ENCODE measurements around the gene ORM2.
"Not testable (repeated sequence)": the region's sequence is repeated elsewhere in the genome, so short reads cannot be mapped to it uniquely, and the experiment has no call there.

Gene ORM2

GRCh38 chr9:114314881-114315722 is 14.6 kb upstream of the ORM2 start:
- no peak for DNase-seq (ENCODE audit: low read depth)

- DNase-seq (ENCODE audit: low read depth), result no peak
Observed at GRCh38 chr9:114315723-114316363, 13.8 kb upstream of the ORM2 start.

- DNase-seq (ENCODE audit: low read depth), result no peak
Observed at GRCh38 chr9:114316605-114317230, 13.0 kb upstream of the ORM2 start.

GRCh38 chr9:114317665-114318357 is 11.9 kb upstream of the ORM2 start:
- no peak for DNase-seq (ENCODE audit: low read depth)

- DNase-seq (ENCODE audit: low read depth), result no peak
Observed at GRCh38 chr9:114318416-114318815, 11.3 kb upstream of the ORM2 start.

GRCh38 chr9:114319147-114319546 is 10.5 kb upstream of the ORM2 start:
- DNase-seq (ENCODE audit: low read depth), result no peak

GRCh38 chr9:114320710-114321109 is 9.0 kb upstream of the ORM2 start:
- DNase-seq (ENCODE audit: low read depth), result not testable (repeated sequence)

- DNase-seq (ENCODE audit: low read depth), result no peak
Observed at GRCh38 chr9:114321759-114322158, 7.9 kb upstream of the ORM2 start.

- not testable (repeated sequence) for DNase-seq (ENCODE audit: low read depth)
Observed at GRCh38 chr9:114322160-114322818, 7.4 kb upstream of the ORM2 start.

GRCh38 chr9:114322831-114323531 is 6.7 kb upstream of the ORM2 start, which contains the start of gene ORM1:
TSS of gene ORM1 (plus strand) at chr9:114323098. CDS start at chr9:114323134, 36 bp downstream.
- DNase-seq (ENCODE audit: low read depth), result not testable (repeated sequence)

GRCh38 chr9:114323849-114324248 is 5.8 kb upstream of the ORM2 start:
- not testable (repeated sequence) for DNase-seq (ENCODE audit: low read depth)

GRCh38 chr9:114324492-114324891 is 5.2 kb upstream of the ORM2 start:
- no peak for DNase-seq (ENCODE audit: low read depth)

GRCh38 chr9:114324965-114325364 is 4.7 kb upstream of the ORM2 start:
- DNase-seq (ENCODE audit: low read depth), result not testable (repeated sequence)

- not testable (repeated sequence) for DNase-seq (ENCODE audit: low read depth)
Observed at GRCh38 chr9:114325684-114326254, 3.9 kb upstream of the ORM2 start.

GRCh38 chr9:114327749-114328148 is 1.9 kb upstream of the ORM2 start:
- DNase-seq (ENCODE audit: low read depth), result no peak

GRCh38 chr9:114328357-114328820 is 1.3 kb upstream of the ORM2 start:
- not testable (repeated sequence) for DNase-seq (ENCODE audit: low read depth)

GRCh38 chr9:114328937-114329624 is 588 bp upstream of the ORM2 start:
- DNase-seq (ENCODE audit: low read depth), result not testable (repeated sequence)

GRCh38 chr9:114330636-114331035 is 967 bp downstream of the ORM2 start:
- no peak for DNase-seq (ENCODE audit: low read depth)

GRCh38 chr9:114331229-114332195 is 1.8 kb downstream of the ORM2 start:
- not testable (repeated sequence) for DNase-seq (ENCODE audit: low read depth)

All from activated T-cell treated with anti-CD3 and anti-CD28 coated beads for 1 hour (primary cell).